DMS53 treated with DMSO at 0.1 percent for 48 hours (cell line): Measurements from ENCODE around the gene METTL16.

Experiments used
- DNase-seq: peaks from one replicate; lab custom pipeline; 2025; ENCODE audit not compliant: unreplicated experiment; lab: John Stamatoyannopoulos, UW

Gene METTL16

GRCh38 chr17:2385240-2386210, 126.2 kb downstream of the METTL16 start:
- DNase-seq, result no peak

GRCh38 chr17:2384439-2385127, 127.1 kb downstream of the METTL16 start:
- DNase-seq, result no peak

- DNase-seq, result no peak
Observed at GRCh38 chr17:2383628-2384167, 128.0 kb downstream of the METTL16 start.

- no peak for DNase-seq
Observed at GRCh38 chr17:2380950-2381649, 130.6 kb downstream of the METTL16 start.

GRCh38 chr17:2380226-2380922, 131.3 kb downstream of the METTL16 start:
- DNase-seq, result no peak

- DNase-seq, result no peak
Observed at GRCh38 chr17:2379489-2380225, 132.0 kb downstream of the METTL16 start.

- DNase-seq, result no peak
Observed at GRCh38 chr17:2378905-2379304, 132.8 kb downstream of the METTL16 start.

- DNase-seq, result no peak
Observed at GRCh38 chr17:2377659-2378058, 134.0 kb downstream of the METTL16 start.

- DNase-seq, result no peak
Observed at GRCh38 chr17:2376107-2376506, 135.6 kb downstream of the METTL16 start.

- DNase-seq, result no peak
Observed at GRCh38 chr17:2375406-2375805, 136.3 kb downstream of the METTL16 start.

- no peak for DNase-seq
Observed at GRCh38 chr17:2374549-2375285, 137.0 kb downstream of the METTL16 start.

GRCh38 chr17:2373179-2373578, 138.5 kb downstream of the METTL16 start:
- no peak for DNase-seq

GRCh38 chr17:2372681-2373080, 139.0 kb downstream of the METTL16 start:
- DNase-seq, result no peak

GRCh38 chr17:2372180-2372579, 139.5 kb downstream of the METTL16 start:
- DNase-seq, result no peak

GRCh38 chr17:2371183-2372130, 140.2 kb downstream of the METTL16 start:
- no peak for DNase-seq

- DNase-seq, result no peak
Observed at GRCh38 chr17:2370211-2370589, 141.5 kb downstream of the METTL16 start.

GRCh38 chr17:2369551-2370210, 142.0 kb downstream of the METTL16 start:
- DNase-seq, result no peak

GRCh38 chr17:2369039-2369438, 142.6 kb downstream of the METTL16 start:
- DNase-seq, result no peak
